Epithelial cell of esophagus (primary cell): ENCODE results near the gene GNAT1.

ENCODE experiments used
- DNase-seq: peaks from one replicate; pipeline ENCODE4 v3.0.0; 2010; ENCODE audit warnings: low read depth
- H3K4me3 ChIP-seq: 2 replicates; pipeline ENCODE4 v1.5.1; 2011; ENCODE audit warnings: mild to moderate bottlenecking, low read length, control low read depth
- TF ChIP-seq, protein P1 (sequence below): IDR thresholded peaks from 2 replicates; pipeline ENCODE4 v1.5.1; 2011; ENCODE audit warnings: low read depth, mild to moderate bottlenecking, low read length, control low read depth, inconsistent platforms; ENCODE audit not compliant: insufficient read depth; ENCODE audit errors: missing control alignments

Gene GNAT1

DNA sequence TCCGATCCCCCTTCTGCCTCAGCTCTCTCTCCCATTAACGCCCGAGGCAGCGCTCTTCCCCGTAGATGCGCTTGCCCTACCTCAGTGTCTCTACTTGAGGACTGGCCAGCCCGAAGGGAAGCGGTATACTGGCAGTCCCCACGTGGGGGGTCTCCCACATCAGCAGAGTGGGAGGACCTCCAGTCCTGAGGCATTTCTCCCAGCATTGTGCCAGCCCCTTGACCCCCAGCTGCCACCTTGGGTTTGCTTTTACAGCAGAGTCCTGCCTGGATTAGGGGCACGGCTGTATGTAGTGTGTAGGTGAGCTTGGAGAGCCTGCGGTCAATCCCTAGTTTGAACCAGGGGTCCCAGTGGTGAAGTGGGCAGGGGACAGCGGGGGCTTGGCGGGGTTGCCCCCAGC lies 35.5 kb upstream of the GNAT1 start:
- TF ChIP-seq, protein P1, sequence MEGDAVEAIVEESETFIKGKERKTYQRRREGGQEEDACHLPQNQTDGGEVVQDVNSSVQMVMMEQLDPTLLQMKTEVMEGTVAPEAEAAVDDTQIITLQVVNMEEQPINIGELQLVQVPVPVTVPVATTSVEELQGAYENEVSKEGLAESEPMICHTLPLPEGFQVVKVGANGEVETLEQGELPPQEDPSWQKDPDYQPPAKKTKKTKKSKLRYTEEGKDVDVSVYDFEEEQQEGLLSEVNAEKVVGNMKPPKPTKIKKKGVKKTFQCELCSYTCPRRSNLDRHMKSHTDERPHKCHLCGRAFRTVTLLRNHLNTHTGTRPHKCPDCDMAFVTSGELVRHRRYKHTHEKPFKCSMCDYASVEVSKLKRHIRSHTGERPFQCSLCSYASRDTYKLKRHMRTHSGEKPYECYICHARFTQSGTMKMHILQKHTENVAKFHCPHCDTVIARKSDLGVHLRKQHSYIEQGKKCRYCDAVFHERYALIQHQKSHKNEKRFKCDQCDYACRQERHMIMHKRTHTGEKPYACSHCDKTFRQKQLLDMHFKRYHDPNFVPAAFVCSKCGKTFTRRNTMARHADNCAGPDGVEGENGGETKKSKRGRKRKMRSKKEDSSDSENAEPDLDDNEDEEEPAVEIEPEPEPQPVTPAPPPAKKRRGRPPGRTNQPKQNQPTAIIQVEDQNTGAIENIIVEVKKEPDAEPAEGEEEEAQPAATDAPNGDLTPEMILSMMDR: no peak
- peak; percentile 27 for DNase-seq
- H3K4me3 ChIP-seq: peak overlapping the region; percentile 90

DNA sequence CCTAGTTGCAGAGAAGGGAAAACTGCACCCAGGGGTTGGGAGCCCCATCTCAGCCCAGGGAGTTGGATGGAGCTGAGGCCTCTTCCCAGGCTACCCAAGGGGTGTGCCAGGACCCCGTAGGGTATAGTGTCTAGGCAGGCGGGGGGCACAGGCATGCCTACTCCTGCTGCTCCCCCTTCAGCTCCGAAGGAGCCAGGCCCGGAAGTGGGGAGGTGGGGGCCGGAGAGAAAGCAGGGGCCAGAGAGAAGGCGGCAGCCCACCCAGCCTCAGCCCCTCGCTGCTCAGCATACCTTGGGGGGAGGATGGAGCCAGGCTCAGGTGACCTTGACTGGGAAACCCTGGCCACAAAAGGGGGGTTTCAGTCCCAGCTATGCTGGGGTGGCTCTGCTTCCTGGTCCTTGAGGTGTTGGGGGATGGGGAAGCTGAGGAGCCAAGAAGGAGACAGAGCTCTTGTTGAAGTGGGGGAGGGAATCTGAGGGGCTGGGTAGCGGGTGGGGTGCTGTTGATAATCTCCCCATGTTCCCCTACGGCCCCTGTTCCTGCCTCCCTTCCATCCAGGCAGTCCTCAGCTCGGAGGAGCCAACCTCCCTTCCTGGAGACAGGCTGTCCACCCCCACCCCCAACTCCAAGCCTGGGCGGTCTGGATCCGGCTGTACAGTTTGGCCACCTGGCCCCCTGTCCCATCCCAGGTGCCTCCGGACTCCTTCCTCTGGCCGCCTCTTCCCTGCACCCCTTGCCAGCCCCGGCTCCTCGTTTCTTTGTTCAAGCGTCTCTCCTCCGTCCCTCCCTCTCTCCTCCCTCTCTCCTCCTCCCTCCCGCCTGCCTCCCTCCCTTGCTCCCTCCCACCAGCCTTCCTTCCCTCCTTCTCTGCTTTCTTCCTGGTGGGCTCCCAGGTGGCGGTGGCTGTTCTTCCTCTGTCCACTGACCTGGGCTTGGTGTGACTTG lies 34.6 kb upstream of the GNAT1 start:
- H3K4me3 ChIP-seq: peak overlapping the region; percentile 90
- TF ChIP-seq, protein P1: no peak
- DNase-seq: peak; percentile 67

DNA sequence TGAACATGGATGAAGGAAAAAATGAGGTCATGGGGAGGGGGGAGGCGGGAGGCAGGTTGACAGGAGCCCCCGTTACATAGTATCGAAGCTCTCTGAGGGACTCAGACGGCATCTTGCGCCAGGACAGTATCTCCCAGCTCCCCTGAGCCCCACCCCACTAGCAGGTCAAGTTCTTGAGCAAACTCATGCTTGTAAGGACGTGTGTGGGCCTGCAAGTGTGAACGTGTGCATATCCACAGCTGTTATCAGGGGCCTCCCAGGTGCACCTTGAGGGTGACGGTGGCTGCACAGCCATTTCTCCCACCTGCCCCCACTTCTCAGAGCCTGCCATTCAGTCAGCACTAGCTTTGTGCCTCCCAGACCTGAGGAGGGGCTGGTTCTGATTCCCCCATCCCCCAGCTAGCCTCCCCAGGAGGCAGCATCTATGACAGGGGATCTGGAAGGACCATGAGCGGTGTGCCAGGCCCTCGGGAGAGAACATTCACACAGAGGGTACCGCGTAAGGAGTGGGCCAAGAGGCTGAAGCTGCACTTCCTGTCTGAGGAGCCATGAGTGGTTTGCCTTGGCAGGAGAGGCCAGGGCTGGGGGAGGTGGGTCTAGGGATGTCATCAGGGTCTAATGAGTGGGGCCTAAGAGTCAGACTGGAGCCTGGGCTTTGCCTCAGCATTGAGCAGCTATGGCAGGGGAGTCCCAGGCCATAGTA lies 33.4 kb upstream of the GNAT1 start:
- H3K4me3 ChIP-seq: peak overlapping the region; percentile 90
- TF ChIP-seq, protein P1: no peak
- DNase-seq: peak; percentile 98

DNA sequence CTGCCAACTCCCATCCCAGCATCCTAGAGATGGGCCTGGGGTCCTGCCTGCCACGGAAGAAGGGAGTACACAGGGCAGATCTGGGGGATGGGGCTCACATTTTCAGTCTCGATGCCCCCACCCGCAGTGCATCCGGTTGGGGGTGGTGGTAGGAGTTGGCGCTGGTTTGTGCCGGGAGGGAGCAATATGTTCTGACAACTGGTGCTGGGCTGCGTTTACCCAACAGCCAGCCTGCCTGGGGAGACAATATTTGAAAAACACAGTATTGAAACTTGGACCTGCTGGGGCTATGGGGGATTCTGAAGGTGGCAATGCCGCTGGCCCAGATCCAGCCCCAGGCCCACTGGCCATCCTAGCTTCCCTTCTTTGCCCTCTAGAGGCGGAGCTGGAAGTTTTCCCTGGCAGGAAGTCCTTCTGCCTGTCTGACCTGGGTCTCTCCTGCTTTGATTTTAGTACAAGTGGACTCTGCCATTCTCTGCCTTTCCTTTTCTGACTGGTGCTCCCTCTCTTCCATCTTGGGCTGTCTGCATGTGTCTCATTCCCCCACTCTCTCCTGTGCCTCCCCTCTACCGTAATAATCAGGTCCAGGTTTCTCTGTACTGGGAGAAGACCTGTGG lies 32.8 kb upstream of the GNAT1 start:
- peak overlapping the region; percentile 90 for H3K4me3 ChIP-seq
- DNase-seq: no peak
- TF ChIP-seq, protein P1: no peak

DNA sequence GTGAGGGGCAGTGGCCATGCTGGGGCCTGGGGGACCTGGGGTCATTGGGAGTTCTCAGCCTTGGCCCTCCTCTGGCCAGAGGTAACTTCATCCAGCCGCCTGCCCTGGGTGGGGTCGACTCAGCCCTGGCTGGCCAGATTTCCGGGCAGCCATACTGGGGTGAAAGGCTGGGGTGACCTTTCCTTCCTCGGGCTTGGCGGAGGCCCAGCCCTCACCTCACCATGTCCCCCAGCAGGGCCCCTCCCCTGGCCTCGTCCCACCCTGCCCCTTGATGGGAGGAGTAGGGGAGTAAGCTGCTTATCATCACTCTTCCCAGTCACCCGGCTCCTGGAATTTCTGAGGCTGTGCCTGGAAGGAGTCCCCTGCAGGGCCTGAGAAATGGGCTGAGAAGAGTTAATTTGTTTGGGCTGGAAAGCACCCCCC lies 30.8 kb upstream of the GNAT1 start:
- no peak for DNase-seq
- TF ChIP-seq, protein P1: no peak
- peak overlapping the region; percentile 18 for H3K4me3 ChIP-seq

DNA sequence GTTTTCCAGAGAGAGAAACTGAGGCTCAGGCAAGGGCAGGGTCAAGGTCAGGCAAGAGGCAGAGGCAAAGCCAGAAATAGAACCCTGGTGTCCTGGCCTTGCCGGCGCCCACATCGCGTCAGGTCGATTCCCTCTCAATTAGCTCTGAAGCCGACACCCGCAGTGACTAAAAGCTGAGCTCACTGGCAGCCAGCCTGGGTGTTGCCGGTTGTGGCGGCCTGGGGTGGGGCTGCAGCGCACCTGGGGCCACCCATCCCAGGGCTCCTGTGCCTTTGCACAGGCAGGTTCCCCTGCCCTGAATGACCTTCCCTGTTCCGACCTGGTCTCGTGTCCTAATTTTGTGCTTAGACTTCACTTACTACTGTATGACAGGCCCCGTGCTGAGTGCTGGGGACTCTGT lies 30.1 kb upstream of the GNAT1 start:
- peak; percentile 85 for DNase-seq
- H3K4me3 ChIP-seq: peak overlapping the region; percentile 18
- TF ChIP-seq, protein P1: no peak
